HG03060 (cell line): Measurements from ENCODE around the gene MPPE1.
"Not testable (repeated sequence)": the region's sequence is repeated elsewhere in the genome, so short reads cannot be mapped to it uniquely, and the experiment has no call there.

ENCODE experiments used
- ATAC-seq: cut with Tn5 transposase; IDR thresholded peaks from one replicate; pipeline ENCODE4 v1.9.1; 2021; ENCODE audit warnings: low read depth, moderate number of reproducible peaks; ENCODE audit not compliant: unreplicated experiment

MPPE1 gene

GRCh38 chr18:11927497-11927896 is 19.4 kb upstream of the MPPE1 start:
- no peak for ATAC-seq

- ATAC-seq = no peak
Measured at GRCh38 chr18:11925800-11926481, 17.8 kb upstream of the MPPE1 start.

GRCh38 chr18:11923450-11923849 is 15.3 kb upstream of the MPPE1 start:
- no peak for ATAC-seq

- not testable (repeated sequence) for ATAC-seq
Measured at GRCh38 chr18:11919522-11919921, 11.4 kb upstream of the MPPE1 start.

GRCh38 chr18:11916880-11917279 is 8.8 kb upstream of the MPPE1 start:
- not testable (repeated sequence) for ATAC-seq

GRCh38 chr18:11909591-11910026 is 1.5 kb upstream of the MPPE1 start:
- no peak for ATAC-seq

- no peak for ATAC-seq
Measured at GRCh38 chr18:11909061-11909455, 941 bp upstream of the MPPE1 start.

GRCh38 chr18:11906926-11907874 is 917 bp downstream of the MPPE1 start:
- ATAC-seq = no peak

GRCh38 chr18:11906176-11906575 is 1.9 kb downstream of the MPPE1 start:
- ATAC-seq = no peak

- ATAC-seq = no peak
Measured at GRCh38 chr18:11905613-11906012, 2.5 kb downstream of the MPPE1 start.

- no peak for ATAC-seq
Measured at GRCh38 chr18:11902522-11903292, 5.4 kb downstream of the MPPE1 start.

GRCh38 chr18:11901826-11902438 is 6.2 kb downstream of the MPPE1 start:
- ATAC-seq = no peak

- no peak for ATAC-seq
Measured at GRCh38 chr18:11899063-11899462, 9.1 kb downstream of the MPPE1 start.

- ATAC-seq = no peak
Measured at GRCh38 chr18:11897781-11898180, 10.3 kb downstream of the MPPE1 start.

GRCh38 chr18:11892438-11892837 is 15.7 kb downstream of the MPPE1 start:
- ATAC-seq = not testable (repeated sequence)

- no peak for ATAC-seq
Measured at GRCh38 chr18:11891737-11892136, 16.4 kb downstream of the MPPE1 start.

GRCh38 chr18:11889284-11889683 is 18.8 kb downstream of the MPPE1 start:
- ATAC-seq = no peak

- no peak for ATAC-seq
Measured at GRCh38 chr18:11888726-11889125, 19.4 kb downstream of the MPPE1 start.

GRCh38 chr18:11887328-11888128 is 20.6 kb downstream of the MPPE1 start:
- ATAC-seq = no peak
